Retinal pigment epithelial cell (primary cell): ENCODE data around the gene CEMIP2.

ENCODE experiments used
- DNase-seq: peaks from one replicate; pipeline ENCODE4 v3.0.0-alpha.2; 2010; ENCODE audit warnings: low read depth
- H3K4me3 ChIP-seq: 2 replicates; pipeline ENCODE4 v1.5.1; 2011; ENCODE audit warnings: mild to moderate bottlenecking, low read length, control low read depth, moderate library complexity
- TF ChIP-seq, protein P1 (sequence below): conservative IDR thresholded peaks from 2 replicates; pipeline ENCODE4 v1.5.1; 2011; ENCODE audit warnings: low read depth, low read length, control low read depth, inconsistent platforms

The CEMIP2 gene

DNA sequence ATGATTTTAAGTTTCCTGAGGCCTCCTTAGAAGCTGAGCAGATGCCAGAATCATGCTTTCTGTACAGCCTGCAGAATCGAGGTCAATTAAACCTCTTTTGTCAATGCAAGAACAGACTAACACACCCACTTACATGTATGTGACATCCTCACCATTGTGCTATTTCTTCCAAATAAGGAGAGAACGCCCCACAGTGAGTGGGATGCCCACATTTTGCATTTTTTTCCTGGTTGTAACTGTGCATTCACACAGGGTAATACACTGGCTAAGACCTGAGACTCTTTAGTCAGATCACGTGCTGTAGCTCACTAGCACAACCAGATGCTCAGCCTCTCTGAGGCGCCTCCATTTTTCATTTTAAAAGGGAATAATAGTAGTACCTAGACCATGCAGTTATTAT, 4.4 kb upstream of the CEMIP2 start:
- TF ChIP-seq, protein P1, sequence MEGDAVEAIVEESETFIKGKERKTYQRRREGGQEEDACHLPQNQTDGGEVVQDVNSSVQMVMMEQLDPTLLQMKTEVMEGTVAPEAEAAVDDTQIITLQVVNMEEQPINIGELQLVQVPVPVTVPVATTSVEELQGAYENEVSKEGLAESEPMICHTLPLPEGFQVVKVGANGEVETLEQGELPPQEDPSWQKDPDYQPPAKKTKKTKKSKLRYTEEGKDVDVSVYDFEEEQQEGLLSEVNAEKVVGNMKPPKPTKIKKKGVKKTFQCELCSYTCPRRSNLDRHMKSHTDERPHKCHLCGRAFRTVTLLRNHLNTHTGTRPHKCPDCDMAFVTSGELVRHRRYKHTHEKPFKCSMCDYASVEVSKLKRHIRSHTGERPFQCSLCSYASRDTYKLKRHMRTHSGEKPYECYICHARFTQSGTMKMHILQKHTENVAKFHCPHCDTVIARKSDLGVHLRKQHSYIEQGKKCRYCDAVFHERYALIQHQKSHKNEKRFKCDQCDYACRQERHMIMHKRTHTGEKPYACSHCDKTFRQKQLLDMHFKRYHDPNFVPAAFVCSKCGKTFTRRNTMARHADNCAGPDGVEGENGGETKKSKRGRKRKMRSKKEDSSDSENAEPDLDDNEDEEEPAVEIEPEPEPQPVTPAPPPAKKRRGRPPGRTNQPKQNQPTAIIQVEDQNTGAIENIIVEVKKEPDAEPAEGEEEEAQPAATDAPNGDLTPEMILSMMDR: no peak
- no peak for DNase-seq
- H3K4me3 ChIP-seq: no peak overlapping the region

- no peak overlapping the region for H3K4me3 ChIP-seq
- DNase-seq: no peak
- TF ChIP-seq, protein P1: no peak
Observed at GRCh38 chr9:71770170-71770569, 1.9 kb upstream of the CEMIP2 start.

GRCh38 chr9:71769175-71770161, 1.2 kb upstream of the CEMIP2 start:
- no peak for DNase-seq
- H3K4me3 ChIP-seq: peak overlapping the region; percentile 70
- TF ChIP-seq, protein P1: peak; percentile 7

GRCh38 chr9:71767776-71768321, 464 bp downstream of the CEMIP2 start:
- DNase-seq: peak; percentile 42
- TF ChIP-seq, protein P1: no peak

DNA sequence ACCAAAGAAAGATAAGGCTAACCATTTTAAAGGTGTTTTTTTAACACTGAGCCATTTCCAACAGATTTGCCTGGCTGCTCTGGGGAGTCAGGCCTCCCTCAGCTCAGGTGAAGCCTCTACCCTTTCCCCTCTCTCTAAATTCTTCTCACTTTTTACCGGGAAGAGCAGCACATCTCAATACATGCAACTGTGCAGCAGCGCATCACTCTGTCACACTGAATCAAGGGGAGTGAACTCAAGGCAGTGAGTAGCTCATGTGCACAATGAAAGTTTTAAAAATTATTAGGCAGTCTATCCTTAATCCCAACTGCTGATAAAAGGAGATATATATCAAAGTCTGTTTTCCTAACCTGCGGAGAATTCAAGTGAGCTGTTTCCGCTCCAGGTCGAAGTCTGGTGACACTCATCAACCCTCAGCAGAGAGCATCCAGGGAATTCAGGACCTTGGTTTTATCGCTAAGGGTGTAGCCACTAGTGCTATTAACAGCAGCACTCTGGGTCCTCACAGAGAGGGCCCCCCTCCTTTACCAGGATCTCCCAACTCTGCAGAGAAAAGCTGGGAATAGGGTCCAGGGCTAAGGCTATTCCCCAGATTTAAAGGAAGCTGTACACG, 1.0 kb downstream of the CEMIP2 start:
- H3K4me3 ChIP-seq: peak overlapping the region; percentile 97
- TF ChIP-seq, protein P1: no peak
- no peak for DNase-seq

More at GRCh38 chr9:71767776-71768321, 464 bp downstream of the CEMIP2 start:
- peak overlapping the region; percentile 97 for H3K4me3 ChIP-seq

GRCh38 chr9:71766663-71767062, 1.6 kb downstream of the CEMIP2 start:
- peak overlapping the region; percentile 97 for H3K4me3 ChIP-seq
- no peak for DNase-seq

More at GRCh38 chr9:71766663-71767062, 1.6 kb downstream of the CEMIP2 start:
- TF ChIP-seq, protein P1: no peak
